ENCODE data around the gene RAB10.
"Not testable (repeated sequence)": the region's sequence is repeated elsewhere in the genome, so short reads cannot be mapped to it uniquely, and the experiment has no call there.

RAB10 gene

GRCh38 chr2:26018184-26019055, 15.5 kb upstream of the RAB10 start:
- peak overlapping the region; percentile 51 for H3K27ac ChIP-seq
- TF ChIP-seq, protein P1, sequence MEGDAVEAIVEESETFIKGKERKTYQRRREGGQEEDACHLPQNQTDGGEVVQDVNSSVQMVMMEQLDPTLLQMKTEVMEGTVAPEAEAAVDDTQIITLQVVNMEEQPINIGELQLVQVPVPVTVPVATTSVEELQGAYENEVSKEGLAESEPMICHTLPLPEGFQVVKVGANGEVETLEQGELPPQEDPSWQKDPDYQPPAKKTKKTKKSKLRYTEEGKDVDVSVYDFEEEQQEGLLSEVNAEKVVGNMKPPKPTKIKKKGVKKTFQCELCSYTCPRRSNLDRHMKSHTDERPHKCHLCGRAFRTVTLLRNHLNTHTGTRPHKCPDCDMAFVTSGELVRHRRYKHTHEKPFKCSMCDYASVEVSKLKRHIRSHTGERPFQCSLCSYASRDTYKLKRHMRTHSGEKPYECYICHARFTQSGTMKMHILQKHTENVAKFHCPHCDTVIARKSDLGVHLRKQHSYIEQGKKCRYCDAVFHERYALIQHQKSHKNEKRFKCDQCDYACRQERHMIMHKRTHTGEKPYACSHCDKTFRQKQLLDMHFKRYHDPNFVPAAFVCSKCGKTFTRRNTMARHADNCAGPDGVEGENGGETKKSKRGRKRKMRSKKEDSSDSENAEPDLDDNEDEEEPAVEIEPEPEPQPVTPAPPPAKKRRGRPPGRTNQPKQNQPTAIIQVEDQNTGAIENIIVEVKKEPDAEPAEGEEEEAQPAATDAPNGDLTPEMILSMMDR (conservative IDR thresholded peaks at IDR 0.05) = no peak
- no peak for TF ChIP-seq ZFX (IDR thresholded peaks at IDR 0.05)

GRCh38 chr2:26020231-26020640, 13.6 kb upstream of the RAB10 start:
- TF ChIP-seq, protein P1 (conservative IDR thresholded peaks at IDR 0.05) = no peak
- no peak overlapping the region for H3K27ac ChIP-seq

- no peak overlapping the region for H3K27ac ChIP-seq
- TF ChIP-seq, protein P1 (conservative IDR thresholded peaks at IDR 0.05) = no peak
- TF ChIP-seq ZFX (IDR thresholded peaks at IDR 0.05) = no peak
Observed at GRCh38 chr2:26024260-26024659, 9.6 kb upstream of the RAB10 start.

- TF ChIP-seq, protein P1 (conservative IDR thresholded peaks at IDR 0.05) = no peak
- no peak for TF ChIP-seq ZFX (IDR thresholded peaks at IDR 0.05)
- H3K27ac ChIP-seq = no peak overlapping the region
Observed at GRCh38 chr2:26025509-26025908, 8.4 kb upstream of the RAB10 start.

DNA sequence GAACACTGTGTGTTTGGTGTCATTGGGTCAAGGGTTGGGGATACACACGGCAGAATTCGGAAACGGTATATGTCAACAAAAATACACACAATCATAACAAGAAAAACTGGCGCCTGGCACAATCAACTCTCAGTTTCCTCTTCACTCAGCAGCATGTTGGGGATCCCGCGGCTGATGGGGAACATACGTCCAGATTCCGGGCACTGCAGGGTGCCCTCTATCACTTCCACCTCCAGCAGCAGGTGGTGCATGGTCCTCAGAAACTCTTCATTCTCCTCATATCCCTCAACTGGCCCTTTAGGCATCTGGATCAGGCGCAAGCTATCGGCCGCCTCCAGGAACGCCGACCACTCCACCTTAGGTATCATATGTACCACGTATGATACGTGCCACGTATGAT, 5.8 kb upstream of the RAB10 start:
- H3K27ac ChIP-seq = not testable (repeated sequence)

DNA sequence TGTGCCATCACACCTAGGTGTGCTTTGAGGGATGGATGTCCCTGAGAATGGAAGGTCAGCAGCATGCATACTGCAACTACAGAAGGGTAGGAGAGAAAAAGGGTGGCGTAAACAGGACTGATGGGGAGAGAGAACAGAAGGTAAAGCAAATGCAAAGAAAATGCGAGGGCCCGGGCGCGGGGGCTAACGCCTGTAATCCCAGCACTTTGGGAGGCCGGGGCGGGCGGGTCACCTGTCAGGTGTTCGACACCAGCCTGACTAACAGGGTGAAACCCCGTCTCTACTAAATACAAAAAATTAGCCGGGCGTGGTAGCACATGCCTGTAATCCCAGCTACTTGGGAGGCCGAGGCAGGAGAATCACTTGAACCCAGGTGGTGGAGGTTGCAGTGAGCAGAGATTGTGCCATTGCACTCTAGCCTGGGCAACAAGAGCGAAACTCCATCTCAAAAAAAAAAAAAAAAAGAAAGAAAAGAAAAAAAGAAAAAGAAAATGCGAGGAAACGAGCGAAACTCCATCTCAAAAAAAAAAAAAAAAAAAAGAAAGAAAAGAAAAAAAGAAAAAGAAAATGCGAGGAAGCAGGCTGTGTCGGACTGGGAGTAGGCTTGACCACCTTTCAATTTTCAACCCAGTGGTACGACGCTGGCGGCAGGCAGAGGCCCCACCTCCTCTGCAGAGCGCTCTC, 1.2 kb upstream of the RAB10 start:
- peak overlapping the region; percentile 92 for H3K27ac ChIP-seq

GRCh38 chr2:26033270-26033817, 540 bp upstream of the RAB10 start:
- no peak for TF ChIP-seq ZFX (IDR thresholded peaks at IDR 0.05)
- TF ChIP-seq, protein P1 (conservative IDR thresholded peaks at IDR 0.05) = no peak
- H3K27ac ChIP-seq = peak overlapping the region; percentile 92

- TF ChIP-seq ZFX (IDR thresholded peaks at IDR 0.05) = no peak
- TF ChIP-seq, protein P1 (conservative IDR thresholded peaks at IDR 0.05) = no peak
- peak overlapping the region; percentile 92 for H3K27ac ChIP-seq
Observed at GRCh38 chr2:26034637-26034992, 731 bp downstream of the RAB10 start.

Measured in C4-2B (cell line).